Esophagus squamous epithelium (tissue), 5 donors: Measurements from ENCODE around the gene HEPACAM. TPM values are rescaled to one million over a fixed set of nuclear protein-coding genes. Genes with fewer than 3 reads are reported as not detected.

Source experiments
- DNase-seq: peaks from one replicate; lab custom pipeline; 2025; lab: John Stamatoyannopoulos, UW
- H3K27ac ChIP-seq, 4 donors: fragments of 200-600 bp; sonication (generic); one replicate each; pipeline ENCODE4 v1.5.1; 2016 to 2019; ENCODE audit warnings: mild to moderate bottlenecking in 1 of 4
- H3K27me3 ChIP-seq, 4 donors: fragments of 200-600 bp; sonication (generic); 1 replicate in 3 of 4; 2 replicates in 1 of 4; pipeline versions ENCODE4 v1.5.1 to v1.6.0; 2017 to 2021; ENCODE audit warnings: antibody characterized with exemption in 1 of 4
- H3K36me3 ChIP-seq, 3 donors: fragments of 200-600 bp; sonication (generic); one replicate each; pipeline ENCODE4 v1.5.1; 2016 to 2019
- H3K4me1 ChIP-seq, 3 donors: fragments of 200-600 bp; sonication (generic); one replicate each; pipeline ENCODE4 v1.5.1; 2017 to 2019
- H3K4me3 ChIP-seq, 4 donors: fragments of 200-600 bp; sonication (generic); 1 replicate in 3 of 4; 2 replicates in 1 of 4; pipeline ENCODE4 v1.5.1; 2016 to 2019; ENCODE audit warnings: mild to moderate bottlenecking in 2 of 4, moderate library complexity in 1 of 4
- H3K9me3 ChIP-seq, 3 donors: fragments of 200-600 bp; sonication (generic); one replicate each; pipeline ENCODE4 v1.5.1; 2016 to 2019
- POLR2A ChIP-seq, 4 donors: fragments of 450-650 bp; IDR thresholded peaks; one replicate each; pipeline ENCODE4 v1.6.1; 2017; ENCODE audit warnings: antibody characterized with exemption in 4 of 4, mild to moderate bottlenecking in 4 of 4, moderate library complexity in 3 of 4
- WGBS, 2 donors: methylation state at CpG; one replicate each; pipeline ENCODE4 v1.1.5; 2018; 5-methylcytosine and 5-hydroxymethylcytosine counted together
- intact Hi-C: fragments of 100-400 bp; cut with DNase I; formaldehyde crosslinking; loops from one replicate; pipeline ENCODE4 v1.15.0; 2022
- total RNA-seq, 4 donors: library from RNA; depleted of rRNA; stranded (reverse); fragments of >200 nt; gene quantifications; one replicate each; pipeline ENCODE4 v1.1.0, GENCODE V29; 2016
- TF ChIP-seq, protein P1 (sequence below), 6 experiments: fragments of 450-650 bp in 4 of 6; fragments of 200-600 bp in 2 of 6; sonication (generic) in 2 of 6; IDR thresholded peaks; one replicate each; pipeline ENCODE4 v1.5.1; 2016 to 2019; ENCODE audit warnings: antibody characterized with exemption in 6 of 6, mild to moderate bottlenecking in 4 of 6, moderate library complexity in 4 of 6
- donor health status: DM: yes; HTN: yes; CAD: no.

Gene HEPACAM
- total RNA-seq, 4 donors from 2014 or later: not detected

DNA sequence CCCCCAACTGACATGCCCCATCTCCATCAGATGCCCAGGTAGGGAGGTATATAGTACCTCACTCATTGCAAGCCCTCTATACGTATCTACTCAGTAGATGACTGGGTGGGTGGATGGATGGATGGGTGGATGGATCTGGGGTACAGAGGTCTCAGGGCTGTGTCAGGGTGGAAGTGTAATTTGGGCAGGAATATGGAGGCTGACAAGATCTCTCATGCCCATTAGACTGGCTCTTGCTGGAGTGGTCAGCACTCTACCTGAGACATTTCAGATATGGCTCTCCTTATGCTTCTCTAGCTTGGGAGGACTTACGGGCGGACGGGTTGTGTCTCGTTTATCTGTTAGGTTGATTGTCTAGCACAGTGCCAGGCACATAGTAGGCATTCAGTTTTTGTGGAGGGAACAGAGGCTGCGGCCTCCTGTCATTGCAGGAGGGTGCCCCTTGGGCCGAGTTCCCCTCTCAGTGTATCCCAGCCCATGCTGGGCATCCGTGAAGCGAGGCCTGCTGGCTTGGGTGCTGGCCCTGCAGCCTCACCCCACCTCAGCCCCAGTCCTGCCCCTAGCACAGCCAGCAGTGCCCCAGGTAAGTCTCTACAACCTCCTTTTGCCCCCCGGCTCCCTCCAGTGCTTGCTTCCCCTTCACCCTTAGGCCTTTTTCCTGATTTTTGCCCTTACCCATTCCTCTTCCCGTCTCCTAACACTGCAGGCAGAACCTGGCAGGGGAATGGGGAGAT lies 56.9 kb downstream of the HEPACAM start:
- no peak for DNase-seq
- H3K4me1 ChIP-seq: peaks cover 3 to 34% (median 6%) of the 10 kb centered on the region in 3 donors
- 88 to 90% methylated on average over 7 to 9 of the region's 11 CpGs for WGBS, 2 donors
- H3K27me3 ChIP-seq: peaks cover 0 to 28% (median 0%) of the 10 kb centered on the region in 4 donors
- no peaks in the 10 kb centered on the region for H3K9me3 ChIP-seq
- TF ChIP-seq, protein P1, sequence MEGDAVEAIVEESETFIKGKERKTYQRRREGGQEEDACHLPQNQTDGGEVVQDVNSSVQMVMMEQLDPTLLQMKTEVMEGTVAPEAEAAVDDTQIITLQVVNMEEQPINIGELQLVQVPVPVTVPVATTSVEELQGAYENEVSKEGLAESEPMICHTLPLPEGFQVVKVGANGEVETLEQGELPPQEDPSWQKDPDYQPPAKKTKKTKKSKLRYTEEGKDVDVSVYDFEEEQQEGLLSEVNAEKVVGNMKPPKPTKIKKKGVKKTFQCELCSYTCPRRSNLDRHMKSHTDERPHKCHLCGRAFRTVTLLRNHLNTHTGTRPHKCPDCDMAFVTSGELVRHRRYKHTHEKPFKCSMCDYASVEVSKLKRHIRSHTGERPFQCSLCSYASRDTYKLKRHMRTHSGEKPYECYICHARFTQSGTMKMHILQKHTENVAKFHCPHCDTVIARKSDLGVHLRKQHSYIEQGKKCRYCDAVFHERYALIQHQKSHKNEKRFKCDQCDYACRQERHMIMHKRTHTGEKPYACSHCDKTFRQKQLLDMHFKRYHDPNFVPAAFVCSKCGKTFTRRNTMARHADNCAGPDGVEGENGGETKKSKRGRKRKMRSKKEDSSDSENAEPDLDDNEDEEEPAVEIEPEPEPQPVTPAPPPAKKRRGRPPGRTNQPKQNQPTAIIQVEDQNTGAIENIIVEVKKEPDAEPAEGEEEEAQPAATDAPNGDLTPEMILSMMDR (IDR thresholded peaks at IDR 0.05): no peak
- TF ChIP-seq POLR2A (IDR thresholded peaks at IDR 0.05): no peak
- H3K27ac ChIP-seq: no peak overlapping the region
- no peak overlapping the region for H3K4me3 ChIP-seq
- intact Hi-C loops: no loop called here
- no peaks in the 10 kb centered on the region for H3K36me3 ChIP-seq

DNA sequence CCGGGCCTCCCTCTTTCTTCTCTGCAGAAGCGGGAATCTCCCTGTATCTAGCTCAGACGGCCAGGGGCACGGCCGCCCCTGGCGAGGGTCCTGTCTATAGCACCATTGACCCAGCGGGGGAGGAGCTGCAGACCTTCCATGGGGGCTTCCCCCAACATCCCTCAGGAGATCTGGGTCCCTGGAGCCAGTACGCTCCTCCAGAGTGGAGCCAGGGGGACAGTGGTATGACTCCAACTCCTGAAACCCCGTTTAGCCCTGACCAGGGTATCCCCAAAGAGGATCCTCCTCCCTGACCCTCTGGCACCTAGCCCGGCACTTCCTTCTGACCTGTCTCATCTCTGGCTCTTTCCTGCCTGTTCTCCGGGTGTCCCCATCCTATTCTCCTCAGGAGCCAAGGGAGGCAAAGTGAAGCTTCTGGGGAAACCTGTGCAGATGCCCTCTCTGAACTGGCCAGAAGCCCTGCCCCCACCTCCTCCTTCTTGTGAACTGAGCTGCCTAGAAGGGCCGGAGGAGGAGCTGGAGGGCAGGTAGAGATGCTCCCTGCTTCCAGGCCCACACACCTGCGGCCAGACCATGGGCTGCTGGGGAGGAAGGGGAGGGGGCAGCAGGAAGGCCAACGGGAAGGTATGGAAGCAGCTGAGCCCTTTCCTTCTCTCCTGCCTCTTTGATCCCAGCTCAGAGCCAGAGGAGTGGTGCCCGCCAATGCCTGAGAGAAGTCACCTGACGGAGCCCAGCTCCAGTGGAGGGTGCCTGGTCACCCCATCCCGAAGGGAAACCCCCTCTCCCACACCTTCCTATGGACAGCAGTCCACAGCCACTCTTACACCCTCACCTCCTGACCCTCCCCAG lies 57.7 kb downstream of the HEPACAM start:
- WGBS, 2 donors: 63 to 77% methylated on average over 5 to 9 of the region's 17 CpGs
- Histone ChIP-seq H3K9me3 (no peaks in the 10 kb centered on the region), H3K27me3 (peaks cover 0 to 36% (median 0%) of the 10 kb centered on the region in 4 donors), H3K36me3 (no peaks in the 10 kb centered on the region), H3K4me3 (peak overlapping the region in 3 of 4 donors; percentile 56 to 84 (median 57)), H3K4me1 (peaks cover 3 to 33% (median 6%) of the 10 kb centered on the region in 3 donors), H3K27ac (peak overlapping the region in 1 of 4 donors; percentile 88)
- TF ChIP-seq POLR2A (IDR thresholded peaks at IDR 0.05): no peak
- TF ChIP-seq, protein P1 (IDR thresholded peaks at IDR 0.05): no peak
- DNase-seq: no peak
- intact Hi-C loops: no loop called here

DNA sequence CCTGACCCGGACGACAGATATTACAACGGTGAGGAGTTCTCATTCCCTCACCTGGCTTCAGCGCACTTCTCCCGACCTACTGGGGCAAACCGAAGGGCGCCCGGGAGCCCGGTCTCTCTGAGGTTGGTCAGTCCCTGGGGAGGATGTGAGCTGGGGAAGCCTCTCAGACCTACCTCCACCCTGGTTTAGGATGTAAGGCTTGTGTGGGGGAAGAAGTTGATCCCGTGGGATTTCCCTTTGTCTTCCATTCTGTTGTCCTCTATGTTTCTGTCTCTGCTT lies 58.3 kb downstream of the HEPACAM start:
- no peak for DNase-seq
- 50% methylated on average over 5 of the region's 10 CpGs; no CpG with 5 or more reads in 1 of the 2 donors for WGBS, 2 donors
- H3K4me3 ChIP-seq: peak overlapping the region in 3 of 4 donors; percentile 56 to 84 (median 57)
- peak overlapping the region in 2 of 4 donors; percentile 88 to 95 for H3K27ac ChIP-seq
- no peaks in the 10 kb centered on the region for H3K9me3 ChIP-seq
- intact Hi-C loops: no loop called here
- TF ChIP-seq, protein P1 (IDR thresholded peaks at IDR 0.05): no peak
- no peak for TF ChIP-seq POLR2A (IDR thresholded peaks at IDR 0.05)
- H3K36me3 ChIP-seq: no peaks in the 10 kb centered on the region
- H3K27me3 ChIP-seq: peaks cover 0 to 42% (median 0%) of the 10 kb centered on the region in 4 donors
- peaks cover 3 to 27% (median 6%) of the 10 kb centered on the region in 3 donors for H3K4me1 ChIP-seq

DNA sequence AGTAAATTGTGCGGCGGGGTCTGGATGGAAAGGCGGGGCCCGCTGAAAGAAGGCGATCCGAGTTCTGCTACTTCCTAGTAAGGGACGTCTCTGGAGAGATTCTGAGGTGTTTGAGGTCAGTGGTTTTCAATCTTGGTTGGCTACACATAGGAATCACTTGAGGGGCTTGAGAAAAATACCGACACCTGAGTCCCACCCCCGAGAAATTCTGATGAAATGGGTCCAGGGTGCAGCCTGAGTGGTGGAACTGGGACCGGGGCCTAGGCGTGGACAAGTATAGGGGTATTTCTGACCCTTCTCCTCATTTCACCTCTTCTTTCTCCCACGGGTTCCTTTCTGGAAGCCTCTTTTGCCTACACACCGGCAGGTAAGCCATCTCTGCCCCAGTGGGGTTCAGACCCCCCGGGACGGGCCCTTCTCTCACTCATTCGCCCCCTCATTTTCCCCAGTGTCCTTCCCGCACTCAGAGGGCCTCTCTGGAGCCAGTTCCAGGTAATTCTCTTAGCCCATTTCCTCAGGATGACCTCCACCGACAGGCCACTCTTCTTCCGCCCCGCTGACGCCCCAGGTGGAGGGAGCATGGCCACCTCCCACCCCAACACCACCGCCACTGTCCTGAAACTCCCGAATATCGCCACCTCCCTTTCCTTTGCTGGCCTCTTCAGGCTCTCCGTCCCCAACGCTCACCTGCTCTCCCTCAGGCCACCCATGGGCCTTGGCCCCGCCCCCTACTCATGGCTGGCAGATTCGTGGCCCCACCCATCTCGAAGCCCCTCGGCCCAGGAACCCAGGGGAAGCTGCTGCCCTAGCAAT lies 58.8 kb downstream of the HEPACAM start:
- DNase-seq: no peak
- intact Hi-C loops: no loop called here
- H3K36me3 ChIP-seq: no peaks in the 10 kb centered on the region
- no peaks in the 10 kb centered on the region for H3K9me3 ChIP-seq
- H3K4me3 ChIP-seq: peak overlapping the region; percentile 43 to 84 (median 56)
- 24 to 35% methylated on average over 26 to 28 of the region's 30 CpGs for WGBS, 2 donors
- H3K4me1 ChIP-seq: peaks cover 3 to 26% (median 6%) of the 10 kb centered on the region in 3 donors
- TF ChIP-seq POLR2A (IDR thresholded peaks at IDR 0.05): no peak
- TF ChIP-seq, protein P1 (IDR thresholded peaks at IDR 0.05): no peak
- peak overlapping the region; percentile 83 to 95 (median 86) for H3K27ac ChIP-seq
- peaks cover 0 to 47% (median 0%) of the 10 kb centered on the region in 4 donors for H3K27me3 ChIP-seq
